Endodermal cell (in vitro differentiated cells): ENCODE results near the gene TMA7B. TPM values are rescaled to one million over a fixed set of nuclear protein-coding genes. Genes with fewer than 3 reads are reported as not detected.

ENCODE experiments used
- DNase-seq: peaks from one replicate; pipeline ENCODE4 v3.0.0-alpha.2; 2017
- H3K27ac ChIP-seq: 2 replicates; pipeline ENCODE4 v1.5.1; 2013; ENCODE audit warnings: mild to moderate bottlenecking, low read depth, low read length, moderate library complexity
- H3K27me3 ChIP-seq: 2 replicates; pipeline ENCODE4 v1.6.1; 2013; ENCODE audit warnings: mild to moderate bottlenecking, low read length, moderate library complexity; ENCODE audit not compliant: insufficient read depth, control insufficient read depth, poor library complexity, severe bottlenecking
- H3K36me3 ChIP-seq: 2 replicates; pipeline ENCODE4 v1.7.0; 2013; ENCODE audit warnings: mild to moderate bottlenecking, low read length, moderate library complexity; ENCODE audit not compliant: control insufficient read depth, insufficient read depth
- H3K4me1 ChIP-seq: one replicate; pipeline ENCODE4 v1.7.0; 2013; ENCODE audit warnings: low read length; ENCODE audit not compliant: control insufficient read depth, insufficient read depth
- H3K4me3 ChIP-seq: 2 replicates; pipeline ENCODE4 v1.5.1; 2013; ENCODE audit warnings: mild to moderate bottlenecking, low read length, moderate library complexity
- H3K9ac ChIP-seq: 2 replicates; pipeline ENCODE4 v1.6.1; 2013; ENCODE audit warnings: mild to moderate bottlenecking, low read length, moderate library complexity; ENCODE audit not compliant: poor library complexity, severe bottlenecking; ENCODE audit errors: extremely low read depth
- H3K9me3 ChIP-seq: 2 replicates; pipeline ENCODE4 v1.6.1; 2013; ENCODE audit warnings: mild to moderate bottlenecking, low read length, moderate library complexity; ENCODE audit not compliant: control insufficient read depth
- H3K27ac Mint-ChIP-seq: 2 replicates; pipeline ENCODE4 v1.8.0; 2020; ENCODE audit warnings: mixed read lengths
- H3K27me3 Mint-ChIP-seq: 2 replicates; pipeline ENCODE4 v1.8.0; 2021; ENCODE audit warnings: mild to moderate bottlenecking, mixed read lengths; ENCODE audit not compliant: insufficient read depth
- H3K36me3 Mint-ChIP-seq: 2 replicates; pipeline ENCODE4 v1.8.0; 2020; ENCODE audit warnings: low read depth, mixed read lengths
- H3K4me1 Mint-ChIP-seq: 2 replicates; pipeline ENCODE4 v1.8.0; 2020; ENCODE audit warnings: mixed read lengths
- H3K4me3 Mint-ChIP-seq: 2 replicates; pipeline ENCODE4 v1.8.0; 2020; ENCODE audit warnings: mild to moderate bottlenecking, moderate library complexity, mixed read lengths
- H3K9me3 Mint-ChIP-seq: 2 replicates; pipeline ENCODE4 v1.8.0; 2020; ENCODE audit warnings: mild to moderate bottlenecking, mixed read lengths
- CTCF ChIP-seq: fragments of 200-600 bp; sonication (generic); conservative IDR thresholded peaks from 2 replicates; pipeline ENCODE4 v1.5.0; 2021; ENCODE audit warnings: antibody characterized with exemption, mild to moderate bottlenecking
- whole genome bisulfite sequencing, 2 experiments: methylation state at CpG; one replicate each; pipeline versions ENCODE4 v1.1.5 to v1.1.7; 2013; ENCODE audit warnings: missing lambda C conversion rate in 2 of 2, mixed read lengths in 1 of 2; ENCODE audit not compliant: insufficient coverage in 1 of 2, insufficient read length in 1 of 2; 5-methylcytosine and 5-hydroxymethylcytosine counted together
- long read RNA-seq, 4 experiments: library from polyadenylated mRNA in 2 of 4; library from RNA in 1 of 4; library from capped mRNA in 1 of 4; stranded (forward) in 3 of 4; unstranded in 1 of 4; transcript quantifications; one replicate each; pipeline ENCODE4 v2.0.0, GENCODE V29; 2020 to 2021; ENCODE audit warnings: inconsistent platforms in 1 of 4
- polyA plus RNA-seq, 2 experiments: library from polyadenylated mRNA; stranded (reverse); fragments of 50-300 nt; gene quantifications; one replicate each; pipeline ENCODE4 v1.2.3, GENCODE V29; 2013
- total RNA-seq, 2 donors: library from RNA; stranded (reverse); fragmentation: NEBNext Ultra II Directional in 1 of 2; extraction: Animal tissue kit (Norgen Biotek cat#: 25700) in 1 of 2; gene quantifications; 2 replicates in 1 of 2; 3 replicates in 1 of 2; pipeline ENCODE4 v1.2.1, GENCODE V29; 2021

Gene TMA7B
- not detected for total RNA-seq
- not detected for polyA plus RNA-seq (2013, experiment 1 of 2)
- polyA plus RNA-seq (2013, experiment 2 of 2) = not detected
- long read RNA-seq, experiment 1 = 0 reads
- long read RNA-seq, experiment 2 = 0 reads
- long read RNA-seq, experiment 3 = 0 reads
- long read RNA-seq, experiment 4 = 0 reads

GRCh38 chr22:39959640-39960447 is at the start of gene TMA7B:
Gene TMA7B (plus strand): TSS chr22:39960397. CDS start chr22:39964375, 3,978 bp downstream.
- TF ChIP-seq CTCF = peak; percentile 69
- WGBS, 2 experiments = 51 to 56% methylated on average over 7 to 14 of the region's 14 CpGs
- Histone ChIP-seq H3K9me3 (no peaks in the 10 kb centered on the region), H3K36me3 (no peaks in the 10 kb centered on the region), H3K27me3 (no peaks in the 10 kb centered on the region), H3K9ac (no peak within 1 kb of the TSS), H3K4me1 (peaks cover 6% of the 10 kb centered on the region), H3K4me3 (no peak within 1 kb of the TSS), H3K27ac (no peak within 1 kb of the TSS)
- Mint-ChIP-seq H3K27ac (no peak within 1 kb of the TSS), H3K4me1 (peaks cover 17% of the 10 kb centered on the region), H3K36me3 (no peaks in the 10 kb centered on the region), H3K4me3 (no peak within 1 kb of the TSS), H3K27me3 (peaks cover 24% of the 10 kb centered on the region), H3K9me3 (no peaks in the 10 kb centered on the region)
- peak; percentile 85 for DNase-seq

GRCh38 chr22:39910876-39911613 is 49.2 kb upstream of the TMA7B start:
- no peaks in the 10 kb centered on the region for H3K9me3 ChIP-seq
- WGBS, 2 experiments = 95 to 97% methylated on average over 8 to 9 of the region's 9 CpGs
- peaks cover 6% of the 10 kb centered on the region for H3K4me1 Mint-ChIP-seq

More at GRCh38 chr22:39910876-39911613, 49.2 kb upstream of the TMA7B start:
- Mint-ChIP-seq H3K27ac (no peak overlapping the region), H3K27me3 (peaks cover 4% of the 10 kb centered on the region), H3K9me3 (no peaks in the 10 kb centered on the region), H3K4me3 (no peak overlapping the region), H3K36me3 (no peaks in the 10 kb centered on the region)
- Histone ChIP-seq H3K36me3 (no peaks in the 10 kb centered on the region), H3K27ac (no peak overlapping the region), H3K27me3 (peaks cover 3% of the 10 kb centered on the region), H3K4me3 (no peak overlapping the region), H3K4me1 (peaks cover 5% of the 10 kb centered on the region), H3K9ac (no peak overlapping the region)
- TF ChIP-seq CTCF = no peak
- no peak for DNase-seq
